HEK293 (cell line): Measurements from ENCODE around the gene PAQR5.

Experiments used
- CTCF ChIA-PET: fragments of 350-600 bp; formaldehyde crosslinking; extraction: SDS; loops from one replicate; lab custom pipeline; 2021; ENCODE audit warnings: antibody characterized with exemption; lab: Yijun Ruan, JAX
- POLR2A ChIA-PET: fragments of 300-600 bp; formaldehyde crosslinking; extraction: SDS; loops from one replicate; lab custom pipeline; 2020; ENCODE audit warnings: antibody characterized with exemption, inconsistent platforms; lab: Yijun Ruan, JAX
- H3K27ac ChIP-seq: fragments of 200-500 bp; sonication (Bioruptor generic); 2 replicates; pipeline ENCODE4 v1.5.1; 2014; ENCODE audit warnings: low read depth, low read length, control low read depth, inconsistent platforms; ENCODE audit errors: extremely low read depth
- H3K36me3 ChIP-seq, 2 experiments: fragments of 200-500 bp in 1 of 2; sonication (Bioruptor generic) in 1 of 2; 1 replicate in 1 of 2; 2 replicates in 1 of 2; pipeline ENCODE4 v1.5.1; 2014 to 2017; ENCODE audit warnings: inconsistent platforms in 2 of 2, low read length in 2 of 2; ENCODE audit not compliant: control insufficient read depth in 2 of 2, insufficient read depth in 1 of 2
- H3K4me1 ChIP-seq: fragments of 200-500 bp; sonication (Bioruptor generic); 2 replicates; pipeline ENCODE4 v1.5.1; 2014; ENCODE audit warnings: mild to moderate bottlenecking, low read length, inconsistent platforms; ENCODE audit not compliant: control insufficient read depth, insufficient read depth
- H3K4me3 ChIP-seq: 2 replicates; pipeline ENCODE4 v1.5.1; 2011; ENCODE audit warnings: low read depth, mild to moderate bottlenecking, control low read depth, low read length, moderate library complexity
- H3K9me3 ChIP-seq: fragments of 200-500 bp; sonication (Bioruptor generic); 2 replicates; pipeline ENCODE4 v1.5.1; 2014; ENCODE audit warnings: low read depth, low read length, inconsistent platforms; ENCODE audit not compliant: control insufficient read depth, insufficient read depth
- EGR2 ChIP-seq: fragments of 450-650 bp; formaldehyde crosslinking; IDR thresholded peaks from 2 replicates; pipeline ENCODE4 v1.5.1; 2016; ENCODE audit warnings: low read depth, missing biosample characterization, missing genetic modification characterization
- PRDM1 ChIP-seq: fragments of 450-650 bp; formaldehyde crosslinking; IDR thresholded peaks from 2 replicates; pipeline ENCODE4; 2016; ENCODE audit warnings: missing biosample characterization, missing genetic modification characterization
- SCRT1 ChIP-seq: fragments of 450-650 bp; formaldehyde crosslinking; IDR thresholded peaks from 2 replicates; pipeline ENCODE4 v1.5.1; 2016; ENCODE audit warnings: missing biosample characterization, missing genetic modification characterization, borderline replicate concordance
- SCRT2 ChIP-seq: fragments of 450-650 bp; formaldehyde crosslinking; IDR thresholded peaks from 2 replicates; pipeline ENCODE4 v1.5.1; 2016; ENCODE audit warnings: missing biosample characterization, missing genetic modification characterization
- SP2 ChIP-seq: fragments of 450-650 bp; formaldehyde crosslinking; IDR thresholded peaks from 2 replicates; pipeline ENCODE4 v1.5.1; 2016; ENCODE audit warnings: missing biosample characterization, missing genetic modification characterization
- TCF7L2 ChIP-seq: IDR thresholded peaks from 2 replicates; pipeline ENCODE4 v1.6.1; 2011; ENCODE audit warnings: low read depth, mild to moderate bottlenecking, inconsistent platforms, low read length, moderate library complexity, borderline replicate concordance
- TRIM28 ChIP-seq: IDR thresholded peaks from 2 replicates; pipeline ENCODE4 v1.6.1; 2011; ENCODE audit warnings: low read length, control low read depth, borderline replicate concordance
- ZIC2 ChIP-seq: fragments of 450-650 bp; formaldehyde crosslinking; IDR thresholded peaks from 2 replicates; pipeline ENCODE4 v1.5.1; 2016; ENCODE audit warnings: missing biosample characterization, missing genetic modification characterization
- ZNF223 ChIP-seq: fragments of 450-650 bp; formaldehyde crosslinking; IDR thresholded peaks from 2 replicates; pipeline ENCODE4 v1.5.1; 2016; ENCODE audit warnings: missing biosample characterization, missing genetic modification characterization
- ZNF24 ChIP-seq: fragments of 450-650 bp; formaldehyde crosslinking; IDR thresholded peaks from 2 replicates; pipeline ENCODE4 v1.5.1; 2016; ENCODE audit warnings: missing biosample characterization, missing genetic modification characterization
- ZNF404 ChIP-seq: fragments of 450-650 bp; formaldehyde crosslinking; IDR thresholded peaks from 2 replicates; pipeline ENCODE4 v1.5.1; 2017; ENCODE audit warnings: missing biosample characterization, missing genetic modification characterization
- ZNF426 ChIP-seq: fragments of 450-650 bp; formaldehyde crosslinking; IDR thresholded peaks from 2 replicates; pipeline ENCODE4 v1.5.1; 2017; ENCODE audit warnings: missing biosample characterization, missing genetic modification characterization, mild to moderate bottlenecking, inconsistent platforms, moderate library complexity
- ZNF510 ChIP-seq: fragments of 450-650 bp; formaldehyde crosslinking; IDR thresholded peaks from 2 replicates; pipeline ENCODE4 v1.5.1; 2018; ENCODE audit warnings: mild to moderate bottlenecking, missing genetic modification characterization, missing biosample characterization; ENCODE audit not compliant: insufficient replicate concordance
- ZNF548 ChIP-seq: fragments of 450-650 bp; formaldehyde crosslinking; IDR thresholded peaks from 2 replicates; pipeline ENCODE4 v1.5.1; 2016; ENCODE audit warnings: missing biosample characterization, missing genetic modification characterization
- ZNF558 ChIP-seq: fragments of 450-650 bp; formaldehyde crosslinking; IDR thresholded peaks from 2 replicates; pipeline ENCODE4 v1.5.1; 2016; ENCODE audit warnings: missing biosample characterization, missing genetic modification characterization
- ZNF571 ChIP-seq: fragments of 450-650 bp; formaldehyde crosslinking; IDR thresholded peaks from 2 replicates; pipeline ENCODE4 v1.5.0; 2017; ENCODE audit warnings: missing biosample characterization, missing genetic modification characterization
- ZNF629 ChIP-seq: fragments of 450-650 bp; formaldehyde crosslinking; IDR thresholded peaks from 2 replicates; pipeline ENCODE4 v1.5.1; 2017; ENCODE audit warnings: missing biosample characterization, missing genetic modification characterization
- ZNF677 ChIP-seq: fragments of 450-650 bp; IDR thresholded peaks from 2 replicates; pipeline ENCODE4 v1.5.0; 2018; ENCODE audit warnings: missing biosample characterization, mild to moderate bottlenecking, missing genetic modification characterization, moderate library complexity
- ZNF777 ChIP-seq: fragments of 450-650 bp; formaldehyde crosslinking; IDR thresholded peaks from 2 replicates; pipeline ENCODE4 v1.5.1; 2017; ENCODE audit warnings: missing biosample characterization, missing genetic modification characterization, borderline replicate concordance
- ZNF843 ChIP-seq: fragments of 450-650 bp; formaldehyde crosslinking; IDR thresholded peaks from 2 replicates; pipeline ENCODE4 v1.5.1; 2016; ENCODE audit warnings: missing biosample characterization, missing genetic modification characterization
- TF ChIP-seq, protein P1 (sequence below): fragments of 450-650 bp; formaldehyde crosslinking; IDR thresholded peaks from 2 replicates; pipeline ENCODE4 v1.5.1; 2016; ENCODE audit warnings: missing biosample characterization, missing genetic modification characterization
- TF ChIP-seq, protein P2 (sequence below): fragments of 450-650 bp; formaldehyde crosslinking; optimal IDR thresholded peaks from 2 replicates; pipeline ENCODE3; 2016; ENCODE audit warnings: missing biosample characterization, mild to moderate bottlenecking, missing genetic modification characterization

PAQR5 gene

DNA sequence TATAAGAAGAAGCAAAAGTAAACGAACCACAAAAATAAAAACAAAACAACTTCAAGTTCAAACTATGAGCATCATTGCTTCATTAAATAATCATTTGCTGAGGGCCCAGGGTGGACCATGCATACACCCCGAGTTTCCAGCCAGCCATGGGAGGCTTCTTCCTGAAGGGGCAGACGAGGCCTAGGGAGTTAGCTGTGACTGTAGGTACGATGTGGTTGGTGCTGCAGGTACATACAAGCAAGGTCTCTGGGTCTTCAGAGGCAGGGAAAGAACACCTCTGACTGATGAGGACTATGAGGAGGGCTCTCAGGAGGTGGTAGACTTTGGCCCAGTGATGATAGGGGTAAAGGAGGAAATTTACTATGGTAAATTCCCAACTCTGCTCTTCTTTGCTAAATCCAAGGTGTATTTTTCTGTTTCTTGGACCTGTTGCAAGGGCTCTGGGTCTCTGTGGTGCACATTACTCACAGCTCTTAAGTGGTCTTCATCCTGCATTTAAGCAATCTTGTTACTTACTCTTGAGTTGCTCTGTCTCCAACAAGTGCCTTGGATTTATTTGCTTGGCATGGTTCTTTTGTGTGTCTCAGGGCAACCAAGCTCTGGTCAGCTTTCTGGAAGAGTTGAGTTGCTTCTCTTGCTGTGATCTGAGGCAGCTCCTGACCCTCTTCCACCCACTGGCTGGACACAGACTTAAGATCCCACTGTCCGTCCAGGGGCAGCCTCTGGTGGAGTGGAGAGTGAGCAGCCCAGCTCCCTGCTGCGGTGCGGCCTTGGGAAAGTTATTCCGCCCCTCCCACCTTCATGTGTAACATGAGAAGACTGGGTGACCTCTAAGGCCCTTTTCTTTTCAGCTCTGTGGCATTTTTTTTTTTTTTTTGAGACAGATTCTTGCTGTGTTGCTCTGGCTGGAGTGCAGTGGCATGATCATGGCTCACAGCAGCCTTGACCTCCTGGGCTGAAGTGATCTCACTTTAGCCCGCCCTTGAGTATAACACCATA is 59.4 kb downstream of the PAQR5 start:
- Histone ChIP-seq H3K36me3 (no peaks in the 10 kb centered on the region), H3K27ac (no peak overlapping the region), H3K4me3 (no peak overlapping the region), H3K9me3 (no peaks in the 10 kb centered on the region), H3K4me1 (peaks cover 3% of the 10 kb centered on the region; the same call in 1 of the 2 replicates)
- no peak for TF ChIP-seq ZNF629 (tag by site-specific recombination)
- TF ChIP-seq ZIC2: peak; percentile 44
- no peak for TF ChIP-seq ZNF548 (tag by site-specific recombination)
- peak; percentile 75 for TF ChIP-seq SCRT2 (tag by site-specific recombination)
- TF ChIP-seq TRIM28: 0 out of 2 replicates have a peak, but pooled peaks have one; percentile 29
- ChIA-PET POLR2A (interaction anchor here (0.6 to 1.2 kb wide), 3 partner anchors 11 to 56 kb away, joined by 3 to 4 read pairs (median 3); partner anchors contain the start of gene KIF23), CTCF (interaction anchor here (0.6 to 0.8 kb wide), 2 partner anchors 22 to 27 kb away, joined by 3 to 4 read pairs; no protein-coding TSS in a partner anchor)

DNA sequence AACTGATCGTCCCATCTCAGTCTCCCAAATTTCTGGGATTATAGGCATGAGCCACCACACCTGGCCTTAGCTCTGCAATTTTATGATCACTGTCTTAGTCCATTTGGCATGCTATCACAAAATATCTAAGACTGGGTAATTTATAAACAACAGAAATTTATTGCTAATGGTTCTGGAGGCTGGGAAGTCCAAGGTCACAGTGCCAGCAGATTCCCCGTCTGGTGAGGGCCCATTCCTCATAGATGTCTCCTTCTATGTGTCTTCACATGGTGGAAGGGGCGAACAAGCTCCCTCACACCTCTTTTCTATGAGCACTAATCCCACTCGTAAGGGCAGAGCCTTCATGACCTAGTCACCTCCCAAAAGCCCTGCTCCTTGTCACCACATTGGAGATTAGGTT is 60.1 kb downstream of the PAQR5 start:
- H3K36me3 ChIP-seq: no peaks in the 10 kb centered on the region
- no peak overlapping the region for H3K4me3 ChIP-seq
- ChIA-PET CTCF (interaction anchor here (0.6 kb wide), 1 partner anchor 26 kb away, joined by 4 read pairs; no protein-coding TSS in a partner anchor), POLR2A (interaction anchor here (1.1 to 1.2 kb wide), 2 partner anchors 11 to 55 kb away, joined by 3 read pairs; partner anchors contain the start of gene KIF23)
- peaks cover 3% of the 10 kb centered on the region; the same call in 1 of the 2 replicates for H3K4me1 ChIP-seq
- no peaks in the 10 kb centered on the region for H3K9me3 ChIP-seq
- TF ChIP-seq SCRT1: no peak
- no peak for TF ChIP-seq ZNF677 (tag by site-specific recombination)
- TF ChIP-seq ZNF558 (tag by site-specific recombination): no peak
- TF ChIP-seq ZNF24 (tag by site-specific recombination): no peak
- no peak for TF ChIP-seq PRDM1 (tag by site-specific recombination)
- no peak for TF ChIP-seq SP2
- TF ChIP-seq ZNF426 (tag by site-specific recombination): no peak
- no peak for TF ChIP-seq ZNF843 (tag by site-specific recombination)
- TF ChIP-seq, protein P1, sequence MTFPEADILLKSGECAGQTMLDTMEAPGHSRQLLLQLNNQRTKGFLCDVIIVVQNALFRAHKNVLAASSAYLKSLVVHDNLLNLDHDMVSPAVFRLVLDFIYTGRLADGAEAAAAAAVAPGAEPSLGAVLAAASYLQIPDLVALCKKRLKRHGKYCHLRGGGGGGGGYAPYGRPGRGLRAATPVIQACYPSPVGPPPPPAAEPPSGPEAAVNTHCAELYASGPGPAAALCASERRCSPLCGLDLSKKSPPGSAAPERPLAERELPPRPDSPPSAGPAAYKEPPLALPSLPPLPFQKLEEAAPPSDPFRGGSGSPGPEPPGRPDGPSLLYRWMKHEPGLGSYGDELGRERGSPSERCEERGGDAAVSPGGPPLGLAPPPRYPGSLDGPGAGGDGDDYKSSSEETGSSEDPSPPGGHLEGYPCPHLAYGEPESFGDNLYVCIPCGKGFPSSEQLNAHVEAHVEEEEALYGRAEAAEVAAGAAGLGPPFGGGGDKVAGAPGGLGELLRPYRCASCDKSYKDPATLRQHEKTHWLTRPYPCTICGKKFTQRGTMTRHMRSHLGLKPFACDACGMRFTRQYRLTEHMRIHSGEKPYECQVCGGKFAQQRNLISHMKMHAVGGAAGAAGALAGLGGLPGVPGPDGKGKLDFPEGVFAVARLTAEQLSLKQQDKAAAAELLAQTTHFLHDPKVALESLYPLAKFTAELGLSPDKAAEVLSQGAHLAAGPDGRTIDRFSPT (tag by site-specific recombination): no peak
- no peak for TF ChIP-seq ZNF510
- TF ChIP-seq EGR2 (tag by site-specific recombination): no peak
- no peak for TF ChIP-seq ZNF571 (tag by site-specific recombination)
- no peak for TF ChIP-seq ZNF777 (tag by site-specific recombination)
- no peak for TF ChIP-seq ZNF404 (tag by site-specific recombination)
- TF ChIP-seq ZNF223 (tag by site-specific recombination): no peak
- TF ChIP-seq TCF7L2: no peak
- TF ChIP-seq, protein P2, sequence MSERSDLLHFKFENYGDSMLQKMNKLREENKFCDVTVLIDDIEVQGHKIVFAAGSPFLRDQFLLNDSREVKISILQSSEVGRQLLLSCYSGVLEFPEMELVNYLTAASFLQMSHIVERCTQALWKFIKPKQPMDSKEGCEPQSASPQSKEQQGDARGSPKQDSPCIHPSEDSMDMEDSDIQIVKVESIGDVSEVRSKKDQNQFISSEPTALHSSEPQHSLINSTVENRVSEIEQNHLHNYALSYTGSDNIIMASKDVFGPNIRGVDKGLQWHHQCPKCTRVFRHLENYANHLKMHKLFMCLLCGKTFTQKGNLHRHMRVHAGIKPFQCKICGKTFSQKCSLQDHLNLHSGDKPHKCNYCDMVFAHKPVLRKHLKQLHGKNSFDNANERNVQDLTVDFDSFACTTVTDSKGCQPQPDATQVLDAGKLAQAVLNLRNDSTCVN (tag by site-specific recombination): no peak
- H3K27ac ChIP-seq: no peak overlapping the region
